ENCODE results near the gene PRTFDC1. TPM values are rescaled to one million over a fixed set of nuclear protein-coding genes. Genes with fewer than 3 reads are reported as not detected.
A peak's percentile ranks its signal among the peaks of the same experiment; 100 is the strongest.

The PRTFDC1 gene
- total RNA-seq, 2 experiments from 2014 or later: 0.32 to 0.71 TPM

DNA sequence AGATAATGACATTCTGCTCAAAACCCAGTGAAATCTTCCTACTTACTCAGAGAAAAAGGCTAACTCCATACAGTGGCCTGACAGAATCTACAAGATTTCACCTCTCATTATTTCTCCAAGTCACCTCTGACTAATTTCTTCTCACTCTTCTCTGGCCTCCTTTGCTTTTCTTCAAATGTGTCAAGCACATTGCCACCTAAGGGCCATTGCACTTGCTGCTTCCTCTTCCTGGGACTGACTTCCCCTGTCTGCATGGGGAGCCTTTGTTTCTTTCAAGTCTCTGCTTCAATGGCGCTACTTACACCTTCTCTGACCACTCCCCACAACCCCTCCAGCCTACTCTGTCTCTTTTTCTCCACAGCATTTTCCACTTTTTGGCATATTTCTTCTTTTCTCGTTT is 36.0 kb downstream of the PRTFDC1 start:
- Mint-ChIP-seq H3K9me3 (ENCODE audit: low read depth) (peaks cover 4% of the 10 kb centered on the region), H3K36me3 (ENCODE audit: low read depth) (peaks cover 4% of the 10 kb centered on the region), H3K27me3 (no peaks in the 10 kb centered on the region), H3K4me3 (no peak overlapping the region), H3K27ac (no peak overlapping the region), H3K4me1 (peaks cover 18% of the 10 kb centered on the region)
- intact Hi-C loops (cut with DNase I, micrococcal nuclease): no loop called here
- ChIA-PET POLR2A (no interaction called here), CTCF (no interaction called here)
- ATAC-seq (peak; percentile 57), DNase-seq (no peak)

DNA sequence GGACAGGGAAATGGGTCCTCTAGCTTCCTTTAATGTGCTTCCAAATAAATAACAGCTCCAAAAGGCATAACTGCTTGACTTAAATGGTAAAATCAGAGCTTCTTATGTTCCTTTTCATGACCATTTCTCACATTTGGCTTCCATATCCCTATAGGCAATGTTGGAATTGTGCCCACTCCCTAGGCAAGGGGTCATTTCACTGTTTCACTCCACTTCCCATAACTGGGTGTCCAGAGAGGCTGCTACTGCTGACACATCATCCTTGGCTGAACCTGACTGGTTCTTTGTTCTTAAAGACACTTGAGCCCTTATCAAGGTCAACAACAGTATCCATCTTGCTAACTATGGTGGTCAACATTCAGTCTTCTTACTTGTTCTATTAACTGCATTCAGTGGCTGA is 37.1 kb downstream of the PRTFDC1 start:
- Mint-ChIP-seq H3K27me3 (no peaks in the 10 kb centered on the region), H3K9me3 (ENCODE audit: low read depth) (peaks cover 4% of the 10 kb centered on the region), H3K4me3 (no peak overlapping the region), H3K36me3 (ENCODE audit: low read depth) (peaks cover 4% of the 10 kb centered on the region), H3K4me1 (peaks cover 11% of the 10 kb centered on the region), H3K27ac (no peak overlapping the region)
- DNase-seq: no peak
- POLR2A ChIA-PET: no interaction called here
- ATAC-seq: no peak
- CTCF ChIA-PET: interaction anchor here (0.6 to 1.4 kb wide), 3 partner anchors 33 to 111 kb away, joined by 3 read pairs; partner anchors contain the start of gene PRTFDC1
- intact Hi-C loops (cut with DNase I, micrococcal nuclease): no loop called here

DNA sequence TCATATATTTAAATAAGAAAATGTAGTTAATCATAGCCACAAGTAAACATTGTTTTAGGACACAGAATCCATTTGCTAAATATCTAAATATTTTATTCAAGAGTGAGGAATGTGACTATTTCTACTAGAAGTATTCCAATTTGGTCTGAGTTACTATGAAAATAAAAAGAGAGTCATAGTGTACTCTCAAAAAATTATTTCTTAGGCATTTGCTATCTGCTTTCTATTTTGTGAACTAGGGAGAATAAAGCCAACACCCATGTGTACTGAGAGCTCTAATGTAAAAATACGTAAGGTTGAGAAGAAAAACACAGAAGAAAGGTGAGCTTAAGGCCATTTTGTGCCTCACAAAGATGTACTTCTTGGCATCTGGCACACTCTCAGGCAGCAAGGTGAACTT is 38.3 kb downstream of the PRTFDC1 start:
- POLR2A ChIA-PET: no interaction called here
- H3K27ac Mint-ChIP-seq: no peak overlapping the region
- ATAC-seq (no peak), DNase-seq (no peak)
- H3K4me1 Mint-ChIP-seq: peaks cover 11% of the 10 kb centered on the region
- no peak overlapping the region for H3K4me3 Mint-ChIP-seq
- H3K27me3 Mint-ChIP-seq: no peaks in the 10 kb centered on the region
- intact Hi-C loops (cut with DNase I, micrococcal nuclease): no loop called here
- no peaks in the 10 kb centered on the region for H3K36me3 Mint-ChIP-seq (ENCODE audit: low read depth)
- H3K9me3 Mint-ChIP-seq (ENCODE audit: low read depth): no peaks in the 10 kb centered on the region
- CTCF ChIA-PET: interaction anchor here (1.4 kb wide), 1 partner anchor 38 kb away, joined by 3 read pairs; the partner anchor contains the start of gene PRTFDC1

DNA sequence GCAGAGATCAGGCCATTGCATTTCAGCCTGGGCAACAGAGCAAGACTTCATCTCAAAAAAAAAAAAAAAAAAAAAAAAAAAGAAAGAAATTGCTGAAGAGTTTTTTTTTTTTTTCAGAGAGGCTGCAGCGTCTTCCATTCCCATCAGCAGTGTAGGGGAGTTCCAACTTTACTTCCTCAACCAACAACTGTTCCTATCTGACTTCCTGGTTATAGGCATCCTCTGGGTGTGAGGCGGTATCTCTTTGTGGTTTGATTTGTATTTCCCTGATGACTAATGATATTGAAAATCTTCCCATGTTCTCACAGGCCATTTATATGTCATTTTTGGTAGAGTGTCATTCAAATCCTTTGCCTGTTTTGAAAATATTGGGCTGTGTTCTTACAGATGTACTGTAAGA is 40.2 kb downstream of the PRTFDC1 start:
- Mint-ChIP-seq H3K27me3 (no peaks in the 10 kb centered on the region), H3K4me3 (no peak overlapping the region), H3K4me1 (peaks cover 11% of the 10 kb centered on the region), H3K36me3 (ENCODE audit: low read depth) (no peaks in the 10 kb centered on the region), H3K27ac (no peak overlapping the region), H3K9me3 (ENCODE audit: low read depth) (no peaks in the 10 kb centered on the region)
- DNase-seq: no peak
- intact Hi-C loops (cut with DNase I, micrococcal nuclease): no loop called here
- ATAC-seq: no peak
- POLR2A ChIA-PET: no interaction called here
- CTCF ChIA-PET: no interaction called here

DNA sequence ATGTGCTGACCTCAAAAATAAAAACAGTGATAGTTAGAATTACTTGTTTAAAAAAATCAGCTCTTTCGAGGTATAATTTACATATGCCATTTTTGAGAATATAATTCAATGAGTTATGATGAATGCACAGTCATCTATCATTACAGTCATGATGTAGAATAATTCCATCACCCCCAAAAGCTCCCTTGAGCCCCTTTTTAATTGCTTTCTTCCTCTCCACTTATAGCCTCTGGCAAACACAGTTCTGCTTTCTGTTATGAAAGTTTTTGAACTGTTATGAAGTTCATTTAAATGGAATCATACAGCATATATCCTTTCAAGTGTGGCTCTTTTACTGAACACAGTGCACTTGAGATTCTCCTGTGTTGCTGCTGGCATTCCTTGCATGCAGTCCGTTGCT is 41.4 kb downstream of the PRTFDC1 start:
- DNase-seq (no peak), ATAC-seq (no peak)
- peaks cover 11% of the 10 kb centered on the region for H3K4me1 Mint-ChIP-seq
- no peaks in the 10 kb centered on the region for H3K36me3 Mint-ChIP-seq (ENCODE audit: low read depth)
- H3K4me3 Mint-ChIP-seq: no peak overlapping the region
- no peaks in the 10 kb centered on the region for H3K27me3 Mint-ChIP-seq
- CTCF ChIA-PET: interaction anchor here (0.9 kb wide), 1 partner anchor 10 kb away, joined by 4 read pairs; no protein-coding TSS in a partner anchor
- POLR2A ChIA-PET: no interaction called here
- no peak overlapping the region for H3K27ac Mint-ChIP-seq
- H3K9me3 Mint-ChIP-seq (ENCODE audit: low read depth): no peaks in the 10 kb centered on the region
- intact Hi-C loops (cut with DNase I, micrococcal nuclease): no loop called here

DNA sequence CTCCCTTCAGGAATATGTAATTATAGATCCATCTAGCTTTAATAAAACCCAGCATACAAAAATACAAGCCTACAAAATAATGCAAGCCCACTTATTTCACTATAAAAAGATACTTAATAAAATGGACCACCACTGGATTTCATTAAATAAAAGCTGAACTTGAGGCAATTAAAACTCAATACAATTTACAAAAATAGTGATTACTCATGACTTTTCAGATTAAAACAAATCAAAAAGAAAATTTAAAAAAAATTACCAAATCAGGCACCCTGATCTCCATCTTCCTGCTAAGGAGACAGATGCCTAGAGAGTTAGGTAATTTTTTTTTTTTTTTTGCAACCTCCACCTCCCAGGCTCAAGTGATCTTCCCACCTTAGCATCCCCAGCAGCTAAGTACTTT is 41.8 kb downstream of the PRTFDC1 start:
- Mint-ChIP-seq H3K27ac (no peak overlapping the region), H3K36me3 (ENCODE audit: low read depth) (no peaks in the 10 kb centered on the region), H3K4me3 (no peak overlapping the region), H3K27me3 (no peaks in the 10 kb centered on the region), H3K4me1 (peaks cover 11% of the 10 kb centered on the region), H3K9me3 (ENCODE audit: low read depth) (no peaks in the 10 kb centered on the region)
- intact Hi-C loops (cut with DNase I, micrococcal nuclease): no loop called here
- DNase-seq (no peak), ATAC-seq (no peak)
- ChIA-PET POLR2A (no interaction called here), CTCF (interaction anchor here (0.9 kb wide), 1 partner anchor 11 kb away, joined by 4 read pairs; no protein-coding TSS in a partner anchor)

DNA sequence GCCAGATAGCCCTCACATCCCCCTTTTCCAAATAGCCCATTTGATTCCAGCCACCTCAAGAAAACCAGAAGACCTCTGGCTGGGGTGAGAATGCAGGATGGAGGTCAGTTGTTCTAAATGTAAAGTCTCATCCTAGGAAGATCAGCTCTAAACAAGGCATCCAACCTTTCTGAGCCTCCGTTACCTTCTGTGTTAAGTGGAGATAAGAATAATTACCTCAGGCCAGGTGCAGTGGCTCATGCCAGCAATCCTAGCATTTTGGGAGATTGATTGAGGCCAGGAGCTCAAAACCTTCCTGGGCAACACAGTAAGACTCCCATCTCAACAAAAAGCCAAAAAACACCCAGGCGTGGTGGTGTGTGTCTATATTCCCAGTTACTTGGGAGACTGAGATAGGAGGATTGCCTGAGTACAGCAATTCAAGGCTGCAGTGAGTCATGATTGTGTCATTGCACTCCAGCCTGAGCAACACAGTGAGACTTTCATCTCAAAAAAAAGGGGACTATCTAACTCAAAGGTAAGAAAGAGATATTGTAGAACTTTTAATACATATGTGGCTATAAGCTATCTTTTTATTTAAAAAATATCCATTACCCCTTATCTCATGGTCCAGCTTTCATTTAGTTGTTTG is 43.5 kb downstream of the PRTFDC1 start:
- ChIA-PET CTCF (no interaction called here), POLR2A (no interaction called here)
- DNase-seq (peak; percentile 29), ATAC-seq (peak; percentile 89)
- H3K27ac Mint-ChIP-seq: no peak overlapping the region
- H3K9me3 Mint-ChIP-seq (ENCODE audit: low read depth): no peaks in the 10 kb centered on the region
- H3K4me1 Mint-ChIP-seq: peaks cover 11% of the 10 kb centered on the region
- no peaks in the 10 kb centered on the region for H3K27me3 Mint-ChIP-seq
- intact Hi-C loops (cut with DNase I, micrococcal nuclease): no loop called here
- H3K36me3 Mint-ChIP-seq (ENCODE audit: low read depth): no peaks in the 10 kb centered on the region
- no peak overlapping the region for H3K4me3 Mint-ChIP-seq

DNA sequence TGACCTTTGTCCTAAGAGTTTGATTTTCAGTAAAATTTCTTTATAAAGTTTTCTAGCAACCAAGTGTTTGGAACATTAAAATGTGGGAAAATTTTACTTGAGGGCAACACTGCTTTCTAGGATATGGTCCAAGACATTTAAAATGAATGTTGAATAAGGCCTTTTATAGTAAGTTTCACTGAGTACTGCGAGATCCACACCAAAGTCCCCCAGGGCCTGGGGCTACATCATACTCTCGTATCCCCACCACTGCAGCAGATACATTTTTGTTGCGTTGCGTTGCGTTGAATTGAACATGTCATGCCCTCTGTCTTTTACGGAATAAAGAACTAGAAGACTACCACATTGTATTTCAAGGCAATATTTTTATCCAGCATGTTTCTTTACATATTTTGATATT is 44.5 kb downstream of the PRTFDC1 start:
- Mint-ChIP-seq H3K4me3 (no peak overlapping the region), H3K27ac (no peak overlapping the region), H3K9me3 (ENCODE audit: low read depth) (no peaks in the 10 kb centered on the region), H3K36me3 (ENCODE audit: low read depth) (no peaks in the 10 kb centered on the region), H3K4me1 (peaks cover 11% of the 10 kb centered on the region), H3K27me3 (no peaks in the 10 kb centered on the region)
- CTCF ChIA-PET: no interaction called here
- intact Hi-C loops (cut with DNase I, micrococcal nuclease): no loop called here
- ATAC-seq (no peak), DNase-seq (no peak)
- POLR2A ChIA-PET: no interaction called here

DNA sequence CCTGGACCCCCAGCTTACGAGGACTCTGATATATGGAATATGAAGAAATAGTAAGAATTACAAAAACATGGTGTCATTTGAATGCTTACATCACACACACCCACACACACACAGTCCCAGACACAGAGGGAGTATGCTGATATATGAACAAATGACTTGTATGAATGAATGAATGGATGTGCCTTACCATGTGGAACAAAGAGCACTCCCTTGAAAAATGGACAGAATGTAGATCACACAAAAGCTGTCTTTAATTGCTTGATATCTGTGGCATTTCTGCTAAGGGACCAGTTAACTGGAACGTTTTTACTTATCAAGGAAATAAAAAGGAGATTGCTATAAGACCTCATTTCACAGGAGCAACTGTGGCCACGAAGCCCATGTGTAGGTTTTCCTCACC is 46.0 kb downstream of the PRTFDC1 start:
- ChIA-PET CTCF (interaction anchor here (0.7 kb wide), 1 partner anchor 18 kb away, joined by 3 read pairs; no protein-coding TSS in a partner anchor), POLR2A (no interaction called here)
- H3K36me3 Mint-ChIP-seq (ENCODE audit: low read depth): no peaks in the 10 kb centered on the region
- no peak overlapping the region for H3K4me3 Mint-ChIP-seq
- no peak overlapping the region for H3K27ac Mint-ChIP-seq
- no peaks in the 10 kb centered on the region for H3K27me3 Mint-ChIP-seq
- no peak for DNase-seq
- peaks cover 11% of the 10 kb centered on the region for H3K4me1 Mint-ChIP-seq
- intact Hi-C loops (cut with DNase I, micrococcal nuclease): no loop called here
- H3K9me3 Mint-ChIP-seq (ENCODE audit: low read depth): no peaks in the 10 kb centered on the region
- no peak for ATAC-seq

DNA sequence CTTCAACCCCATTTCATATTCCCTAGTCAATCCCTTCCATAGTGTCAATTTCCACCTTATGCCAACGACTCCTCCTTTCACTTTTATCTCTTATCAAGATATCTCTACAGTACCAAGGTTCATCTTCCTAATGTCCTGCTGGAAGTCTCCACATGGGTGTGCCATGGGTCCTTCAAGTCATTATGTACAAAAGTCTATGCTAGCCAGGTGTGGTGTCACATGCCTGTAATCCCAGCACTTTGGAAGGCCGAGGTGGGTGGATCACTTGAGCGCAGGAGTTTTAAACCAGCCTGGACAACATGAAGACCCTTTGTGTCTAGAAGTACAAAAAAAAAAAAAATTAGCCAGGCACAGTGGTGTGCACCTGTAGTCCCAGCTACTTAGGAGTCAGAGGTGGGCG is 47.6 kb downstream of the PRTFDC1 start:
- peaks cover 23% of the 10 kb centered on the region for H3K4me1 Mint-ChIP-seq
- no peak overlapping the region for H3K27ac Mint-ChIP-seq
- ChIA-PET POLR2A (no interaction called here), CTCF (interaction anchor here (1.0 kb wide), 1 partner anchor 16 kb away, joined by 3 read pairs; no protein-coding TSS in a partner anchor)
- no peaks in the 10 kb centered on the region for H3K36me3 Mint-ChIP-seq (ENCODE audit: low read depth)
- no peaks in the 10 kb centered on the region for H3K27me3 Mint-ChIP-seq
- DNase-seq (no peak), ATAC-seq (no peak)
- intact Hi-C loops (cut with DNase I, micrococcal nuclease): no loop called here
- no peaks in the 10 kb centered on the region for H3K9me3 Mint-ChIP-seq (ENCODE audit: low read depth)
- H3K4me3 Mint-ChIP-seq: no peak overlapping the region

DNA sequence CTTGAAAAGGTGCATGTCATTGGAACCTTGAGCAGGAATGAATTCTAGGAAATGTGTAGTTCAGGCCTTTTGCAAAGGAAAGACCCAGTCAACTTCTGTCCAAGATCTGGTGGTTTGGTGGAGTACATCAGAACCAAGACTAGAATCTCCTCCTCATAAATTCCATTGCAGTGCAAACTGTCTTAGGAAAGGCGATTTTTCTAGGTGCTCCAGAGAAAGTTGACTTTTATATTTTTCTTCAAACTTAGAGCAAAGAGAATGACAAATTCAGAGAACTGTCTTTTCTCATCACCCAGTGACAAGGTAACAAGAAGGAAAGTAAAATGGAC is 50.0 kb downstream of the PRTFDC1 start:
- CTCF ChIA-PET: interaction anchor here (0.7 kb wide), 1 partner anchor 729 kb away, joined by 3 read pairs; no protein-coding TSS in a partner anchor
- POLR2A ChIA-PET: no interaction called here
- H3K4me3 Mint-ChIP-seq: no peak overlapping the region
- H3K4me1 Mint-ChIP-seq: peaks cover 35% of the 10 kb centered on the region
- no peaks in the 10 kb centered on the region for H3K36me3 Mint-ChIP-seq (ENCODE audit: low read depth)
- no peak for ATAC-seq
- no peaks in the 10 kb centered on the region for H3K27me3 Mint-ChIP-seq
- intact Hi-C loops (cut with DNase I, micrococcal nuclease): loop anchor here in 1 of 2 experiments (1.0 kb wide), 1 partner anchor 19 kb away; no protein-coding TSS in a partner anchor
- H3K27ac Mint-ChIP-seq: no peak overlapping the region
- DNase-seq: no peak
- H3K9me3 Mint-ChIP-seq (ENCODE audit: low read depth): no peaks in the 10 kb centered on the region

DNA sequence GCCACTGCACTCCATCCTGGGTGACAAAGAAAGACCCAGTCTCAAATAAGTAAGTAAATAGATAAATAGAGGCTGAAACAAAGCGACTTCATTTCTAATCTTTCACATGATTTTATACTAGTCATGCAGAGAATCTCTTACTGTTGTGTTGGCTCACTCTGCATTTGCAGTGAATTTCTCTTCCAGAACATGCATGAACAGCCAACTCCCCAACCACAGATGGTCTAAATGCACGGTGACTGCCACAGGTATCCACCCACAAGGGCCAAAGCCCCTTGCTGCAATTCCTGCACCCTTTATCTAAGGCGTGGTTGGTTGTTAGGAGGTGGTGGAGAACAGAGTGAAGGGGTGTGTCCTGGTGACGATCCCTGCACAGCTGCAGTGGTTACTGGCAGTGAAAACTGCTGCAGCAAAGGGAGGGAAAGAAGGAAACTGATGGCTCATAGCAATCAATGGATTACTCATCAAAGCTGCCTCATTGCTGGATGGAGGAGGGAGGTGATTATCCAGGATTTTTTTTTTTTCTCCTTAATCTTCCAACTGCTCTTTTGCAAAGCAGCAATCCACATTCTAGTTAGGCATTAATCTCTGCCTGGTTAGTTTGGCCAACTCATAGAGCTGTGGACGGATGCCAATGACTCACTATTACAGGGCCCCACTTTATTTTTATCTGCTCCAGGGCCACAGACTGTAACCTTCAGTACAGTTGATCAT is 50.6 kb downstream of the PRTFDC1 start:
- Mint-ChIP-seq H3K27me3 (no peaks in the 10 kb centered on the region), H3K4me1 (peaks cover 38% of the 10 kb centered on the region), H3K9me3 (ENCODE audit: low read depth) (no peaks in the 10 kb centered on the region), H3K27ac (no peak overlapping the region), H3K4me3 (no peak overlapping the region), H3K36me3 (ENCODE audit: low read depth) (no peaks in the 10 kb centered on the region)
- CTCF ChIA-PET: interaction anchor here (0.7 kb wide), 1 partner anchor 728 kb away, joined by 3 read pairs; no protein-coding TSS in a partner anchor
- DNase-seq (peak; percentile 36), ATAC-seq (peak; percentile 21)
- intact Hi-C loops (cut with DNase I, micrococcal nuclease): loop anchor here (1.0 kb wide), 1 partner anchor 19 kb away; no protein-coding TSS in a partner anchor
- POLR2A ChIA-PET: no interaction called here

Data from activated CD4-positive, alpha-beta T cell treated with anti-CD3 and anti-CD28 coated beads for 36 hours (primary cell).